HepG2 (cell line): ENCODE measurements around the gene SNAP23. TPM values are rescaled to one million over a fixed set of nuclear protein-coding genes. Genes with fewer than 3 reads are reported as not detected.

ENCODE experiments used
- ARHGAP35 ChIP-seq: sonication (generic); formaldehyde crosslinking; IDR thresholded peaks from 2 replicates; pipeline ENCODE4 v1.9.0; 2022; ENCODE audit warnings: mild to moderate bottlenecking, inconsistent platforms, moderate library complexity, missing genetic modification reagents, borderline replicate concordance
- ATF1 ChIP-seq: IDR thresholded peaks from 2 replicates; pipeline ENCODE4 v1.6.1; 2016; ENCODE audit warnings: mild to moderate bottlenecking, control low read depth
- ELF3 ChIP-seq: IDR thresholded peaks from 2 replicates; pipeline ENCODE4 v1.6.1; 2016; ENCODE audit warnings: missing genetic modification reagents, missing compliant biosample characterization
- ELF4 ChIP-seq: sonication (generic); formaldehyde crosslinking; IDR thresholded peaks from 2 replicates; pipeline ENCODE4 v1.5.0; 2020; ENCODE audit warnings: missing genetic modification reagents, mild to moderate bottlenecking, moderate library complexity, borderline replicate concordance
- GATAD1 ChIP-seq: IDR thresholded peaks from 2 replicates; pipeline ENCODE4 v1.6.1; 2016; ENCODE audit warnings: missing genetic modification reagents, missing compliant biosample characterization
- GZF1 ChIP-seq: sonication (generic); formaldehyde crosslinking; IDR thresholded peaks from 2 replicates; pipeline ENCODE4 v1.5.1; 2020; ENCODE audit warnings: mild to moderate bottlenecking, missing genetic modification reagents
- HNRNPL ChIP-seq: fragments of 200-400 bp; formaldehyde crosslinking; IDR thresholded peaks from 2 replicates; pipeline ENCODE4 v1.6.1; 2017; ENCODE audit warnings: mild to moderate bottlenecking, low read depth, low read length
- JDP2 ChIP-seq: sonication (generic); formaldehyde crosslinking; IDR thresholded peaks from 2 replicates; pipeline ENCODE4 v1.8.1; 2022; ENCODE audit warnings: missing genetic modification reagents, borderline replicate concordance
- JUNB ChIP-seq: sonication (generic); formaldehyde crosslinking; IDR thresholded peaks from 2 replicates; pipeline ENCODE4 v1.8.0; 2022; ENCODE audit warnings: missing genetic modification reagents, mild to moderate bottlenecking, borderline replicate concordance
- KMT2B ChIP-seq: IDR thresholded peaks from 2 replicates; pipeline ENCODE4 v1.6.1; 2016; ENCODE audit warnings: missing genetic modification reagents, missing compliant biosample characterization
- NFKBIZ ChIP-seq: IDR thresholded peaks from 2 replicates; pipeline ENCODE4 v1.6.1; 2018; ENCODE audit warnings: missing genetic modification reagents, missing compliant biosample characterization
- POGK ChIP-seq: sonication (generic); formaldehyde crosslinking; conservative IDR thresholded peaks from 2 replicates; pipeline ENCODE4 v1.8.0; 2022; ENCODE audit warnings: mild to moderate bottlenecking, moderate library complexity, missing genetic modification reagents
- RELA ChIP-seq: sonication (generic); formaldehyde crosslinking; IDR thresholded peaks from 2 replicates; pipeline ENCODE4 v1.4.0; 2020; ENCODE audit warnings: missing genetic modification reagents
- SATB2 ChIP-seq: sonication (generic); formaldehyde crosslinking; IDR thresholded peaks from 2 replicates; pipeline ENCODE4 v1.5.0; 2020; ENCODE audit warnings: missing genetic modification reagents
- SIN3A ChIP-seq: IDR thresholded peaks from 2 replicates; pipeline ENCODE4 v1.6.1; 2011; ENCODE audit warnings: low read depth, mild to moderate bottlenecking, control low read depth, low read length, borderline replicate concordance
- SIX4 ChIP-seq: sonication (generic); formaldehyde crosslinking; IDR thresholded peaks from 2 replicates; pipeline ENCODE4 v1.4.0; 2020; ENCODE audit warnings: missing genetic modification reagents
- SNRNP70 ChIP-seq: fragments of 200-400 bp; formaldehyde crosslinking; IDR thresholded peaks from 2 replicates; pipeline ENCODE4 v1.6.1; 2017; ENCODE audit warnings: mild to moderate bottlenecking, low read depth, low read length, moderate library complexity
- TCF7 ChIP-seq: sonication (generic); IDR thresholded peaks from 2 replicates; pipeline ENCODE4 v1.6.1; 2016; ENCODE audit warnings: antibody characterized with exemption, low read depth
- TEAD3 ChIP-seq: optimal IDR thresholded peaks from 2 replicates; pipeline ENCODE3; 2016; ENCODE audit warnings: borderline replicate concordance
- ZBTB43 ChIP-seq: sonication (generic); formaldehyde crosslinking; conservative IDR thresholded peaks from 2 replicates; pipeline ENCODE4 v1.4.0; 2020; ENCODE audit warnings: missing genetic modification reagents
- ZNF17 ChIP-seq: sonication (generic); formaldehyde crosslinking; IDR thresholded peaks from 2 replicates; pipeline ENCODE4 v1.5.0; 2020; ENCODE audit warnings: mild to moderate bottlenecking, missing genetic modification reagents
- ZNF263 ChIP-seq: sonication (generic); formaldehyde crosslinking; IDR thresholded peaks from 2 replicates; pipeline ENCODE4 v1.4.0; 2020; ENCODE audit warnings: missing genetic modification reagents
- ZNF362 ChIP-seq: sonication (generic); formaldehyde crosslinking; IDR thresholded peaks from 2 replicates; pipeline ENCODE4 v1.4.0; 2020; ENCODE audit warnings: missing genetic modification reagents, mild to moderate bottlenecking, borderline replicate concordance
- ZNF451 ChIP-seq: sonication (generic); formaldehyde crosslinking; IDR thresholded peaks from 2 replicates; pipeline ENCODE4 v1.5.0; 2020; ENCODE audit warnings: mild to moderate bottlenecking, missing genetic modification reagents
- ZNF501 ChIP-seq: sonication (generic); formaldehyde crosslinking; IDR thresholded peaks from 2 replicates; pipeline ENCODE4 v1.5.1; 2020; ENCODE audit warnings: mild to moderate bottlenecking, moderate library complexity, missing genetic modification reagents
- ZNF580 ChIP-seq: IDR thresholded peaks from 2 replicates; pipeline ENCODE4 v1.6.1; 2016; ENCODE audit warnings: low read depth, borderline replicate concordance
- polyA plus RNA-seq, 8 experiments: library from polyadenylated mRNA; depleted of rRNA in 3 of 8; stranded (reverse) in 7 of 8; unstranded in 1 of 8; fragments of >200 nt; fragmentation: Illumina TruSeq in 4 of 8; extraction: Trizol in 4 of 8; gene quantifications; 2 replicates each; pipeline versions ENCODE4 v1.2.1 to v1.2.3, GENCODE V29; 2011 to 2016; ENCODE audit warnings: low read depth in 4 of 8, missing spikeins in 1 of 8, mixed read lengths in 1 of 8; ENCODE audit not compliant: insufficient read depth in 1 of 8
- total RNA-seq, 5 experiments: library from RNA; depleted of rRNA; stranded (reverse); fragments of >200 nt; fragmentation: Illumina TruSeq; extraction: Trizol; gene quantifications; 2 replicates each; pipeline ENCODE4 v1.2.3, GENCODE V29; 2016; ENCODE audit warnings: low read depth in 1 of 5

Gene SNAP23
- total and polyA plus RNA-seq, 2 of the 13 experiments (the other 11 are each of a cell fraction or from before 2014, with no cell fraction given): 37.0 to 101 TPM

GRCh38 chr15:42490671-42491538, 4.5 kb upstream of the SNAP23 start, which contains the start of gene ZNF106 (continued):
- TF ChIP-seq ZNF580 (CRISPR knock-in tag) (peak; percentile 58; the same call in 1 of the 2 replicates), RELA (CRISPR knock-in tag) (no peak), POGK (CRISPR knock-in tag) (peak; percentile 48; the same call in 1 of the 2 replicates), ZNF17 (no peak), NFKBIZ (CRISPR knock-in tag) (0 out of 2 replicates have a peak, but pooled peaks have one; percentile 17), KMT2B (peak; percentile 98), GATAD1 (CRISPR knock-in tag) (peak; percentile 88), SATB2 (CRISPR knock-in tag) (0 out of 2 replicates have a peak, but pooled peaks have one; percentile 15), ZNF263 (no peak), ARHGAP35 (CRISPR knock-in tag) (no peak), JUNB (CRISPR knock-in tag) (no peak), SIN3A (peak; percentile 91), JDP2 (no peak), ZBTB43 (no peak; the same call in 1 of the 2 replicates), GZF1 (CRISPR knock-in tag) (no peak), ZNF362 (CRISPR knock-in tag) (peak; percentile 100), SNRNP70 (no peak), ZNF501 (peak; percentile 93), ELF4 (CRISPR knock-in tag) (peak; percentile 91), TEAD3 (no peak), ZNF451 (CRISPR knock-in tag) (no peak), HNRNPL (0 out of 2 replicates have a peak, but pooled peaks have one; percentile 37), SIX4 (no peak), TCF7 (no peak), ATF1 (CRISPR knock-in tag) (peak; percentile 88), ELF3 (CRISPR knock-in tag) (peak; percentile 87)
